Parathyroid adenoma (tissue), 2 donors: ENCODE measurements around the gene DYNLRB1.

Source experiments
- H2AFZ ChIP-seq: fragments of 300-600 bp; sonication (generic); one replicate; pipeline ENCODE4 v1.7.0; 2017; ENCODE audit warnings: antibody characterized with exemption, mild to moderate bottlenecking
- H3K27ac ChIP-seq: fragments of 300-600 bp; sonication (generic); one replicate; pipeline ENCODE4 v1.7.0; 2017
- H3K27me3 ChIP-seq: fragments of 300-600 bp; sonication (generic); one replicate; pipeline ENCODE4 v1.7.0; 2017; ENCODE audit warnings: low read length; ENCODE audit not compliant: control insufficient read depth, insufficient read depth
- H3K36me3 ChIP-seq: fragments of 300-600 bp; sonication (generic); one replicate; pipeline ENCODE4 v1.7.0; 2017; ENCODE audit warnings: low read length; ENCODE audit not compliant: control insufficient read depth, insufficient read depth
- H3K4me1 ChIP-seq: fragments of 300-600 bp; sonication (generic); one replicate; pipeline ENCODE4 v1.7.0; 2017; ENCODE audit warnings: control low read depth
- H3K4me2 ChIP-seq: fragments of 300-600 bp; sonication (generic); one replicate; pipeline ENCODE4 v1.7.0; 2017; ENCODE audit warnings: low read length
- H3K4me3 ChIP-seq: fragments of 300-600 bp; sonication (generic); one replicate; pipeline ENCODE4 v1.7.0; 2017; ENCODE audit warnings: low read depth, low read length
- H3K79me2 ChIP-seq: fragments of 300-600 bp; sonication (generic); one replicate; pipeline ENCODE4 v1.7.0; 2017; ENCODE audit warnings: control low read depth
- H3K9ac ChIP-seq: fragments of 300-600 bp; sonication (generic); one replicate; pipeline ENCODE4 v1.7.0; 2017; ENCODE audit warnings: mild to moderate bottlenecking
- H3K9me3 ChIP-seq: fragments of 300-600 bp; sonication (generic); one replicate; pipeline ENCODE4 v1.7.0; 2017; ENCODE audit warnings: low read length; ENCODE audit not compliant: control insufficient read depth
- TF ChIP-seq, protein P1 (sequence below): fragments of 300-600 bp; sonication (generic); IDR thresholded peaks from one replicate; pipeline ENCODE4 v1.7.0; 2017; ENCODE audit warnings: antibody characterized with exemption, mild to moderate bottlenecking
- donor health status: primary hyperparathyroidism.

The DYNLRB1 gene

DNA sequence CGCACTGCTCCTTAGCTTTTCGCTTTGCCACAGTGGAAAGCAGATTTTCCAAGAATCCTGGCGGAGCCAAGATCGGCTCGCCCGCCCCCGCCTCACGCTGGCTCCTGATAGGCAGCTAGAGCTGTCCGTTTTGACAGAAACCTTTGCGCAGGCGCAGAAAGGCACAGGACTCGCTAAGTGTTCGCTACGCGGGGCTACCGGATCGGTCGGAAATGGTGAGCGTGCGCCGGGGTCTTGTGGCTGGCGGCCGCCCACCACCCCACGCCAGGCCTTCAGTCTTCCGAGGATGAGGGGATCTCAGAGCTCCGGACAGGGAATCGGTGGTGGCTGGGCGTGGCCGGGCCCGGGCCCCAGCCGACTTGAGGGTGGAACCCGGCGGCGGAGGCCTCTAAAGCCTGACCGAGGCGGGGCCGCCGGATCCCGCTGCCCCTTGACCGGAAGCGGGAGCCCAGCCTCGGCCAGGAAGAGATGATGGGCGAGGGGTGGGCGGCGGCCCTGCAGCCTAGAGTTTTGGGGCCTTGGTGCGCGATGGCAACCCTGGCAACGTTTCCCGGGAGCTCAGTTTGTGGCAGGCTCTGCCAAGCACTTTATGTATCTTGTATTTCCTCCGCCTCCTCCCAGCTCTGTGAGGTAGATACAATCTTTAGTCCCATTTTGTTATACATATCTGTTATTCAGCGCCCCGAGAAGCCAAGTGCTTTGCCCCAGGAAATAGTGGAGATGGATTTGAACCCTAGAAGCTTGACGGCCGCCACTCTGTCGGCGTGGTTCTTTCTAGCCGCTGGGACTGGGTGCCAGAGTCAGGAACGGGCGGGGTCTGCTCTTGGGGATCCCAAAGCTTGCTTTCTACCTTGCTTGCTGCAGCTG, at the start of gene DYNLRB1:
TSS of gene DYNLRB1 (plus strand) at position 176 of the 867 bp plus-strand sequence. CDS start at position 213, 37 bp downstream.
- Histone ChIP-seq H3K9me3 (no peaks in the 10 kb centered on the region), H3K79me2 (peaks cover 33% of the 10 kb centered on the region), H3K27ac (peak within 1 kb of the TSS; percentile 86), H3K9ac (peak within 1 kb of the TSS; percentile 39), H3K36me3 (no peaks in the 10 kb centered on the region), H3K4me2 (peak within 1 kb of the TSS; percentile 89), H2AFZ (peak within 1 kb of the TSS; percentile 90), H3K4me3 (peak within 1 kb of the TSS; percentile 95), H3K4me1 (peaks cover 3% of the 10 kb centered on the region), H3K27me3 (no peaks in the 10 kb centered on the region)
- TF ChIP-seq, protein P1, sequence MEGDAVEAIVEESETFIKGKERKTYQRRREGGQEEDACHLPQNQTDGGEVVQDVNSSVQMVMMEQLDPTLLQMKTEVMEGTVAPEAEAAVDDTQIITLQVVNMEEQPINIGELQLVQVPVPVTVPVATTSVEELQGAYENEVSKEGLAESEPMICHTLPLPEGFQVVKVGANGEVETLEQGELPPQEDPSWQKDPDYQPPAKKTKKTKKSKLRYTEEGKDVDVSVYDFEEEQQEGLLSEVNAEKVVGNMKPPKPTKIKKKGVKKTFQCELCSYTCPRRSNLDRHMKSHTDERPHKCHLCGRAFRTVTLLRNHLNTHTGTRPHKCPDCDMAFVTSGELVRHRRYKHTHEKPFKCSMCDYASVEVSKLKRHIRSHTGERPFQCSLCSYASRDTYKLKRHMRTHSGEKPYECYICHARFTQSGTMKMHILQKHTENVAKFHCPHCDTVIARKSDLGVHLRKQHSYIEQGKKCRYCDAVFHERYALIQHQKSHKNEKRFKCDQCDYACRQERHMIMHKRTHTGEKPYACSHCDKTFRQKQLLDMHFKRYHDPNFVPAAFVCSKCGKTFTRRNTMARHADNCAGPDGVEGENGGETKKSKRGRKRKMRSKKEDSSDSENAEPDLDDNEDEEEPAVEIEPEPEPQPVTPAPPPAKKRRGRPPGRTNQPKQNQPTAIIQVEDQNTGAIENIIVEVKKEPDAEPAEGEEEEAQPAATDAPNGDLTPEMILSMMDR: no peak

DNA sequence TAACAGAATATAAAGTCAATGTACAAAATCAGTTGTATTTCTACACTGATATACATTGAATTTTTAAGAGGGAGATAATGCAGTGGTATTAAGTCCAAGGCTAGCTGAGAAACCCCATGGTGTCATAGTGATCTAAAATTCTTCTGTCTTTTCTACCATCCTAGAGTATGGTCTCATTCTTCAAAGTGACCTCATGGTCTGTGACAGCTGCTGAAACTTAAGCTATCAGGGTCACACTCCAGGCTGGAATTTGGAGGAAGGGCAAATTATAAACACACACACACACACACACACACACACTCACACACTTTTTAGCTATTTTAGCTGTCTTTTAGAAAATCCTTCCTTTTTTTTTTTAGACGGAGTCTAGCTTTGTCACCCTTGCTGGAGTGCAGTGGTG, 47.3 kb upstream of the DYNLRB1 start:
- Histone ChIP-seq H3K36me3 (no peaks in the 10 kb centered on the region), H3K27me3 (no peaks in the 10 kb centered on the region), H3K9me3 (no peaks in the 10 kb centered on the region), H3K4me3 (no peak overlapping the region), H3K4me1 (peaks cover 3% of the 10 kb centered on the region), H2AFZ (no peak overlapping the region), H3K9ac (no peak overlapping the region), H3K4me2 (no peak overlapping the region), H3K79me2 (peaks cover 10% of the 10 kb centered on the region), H3K27ac (no peak overlapping the region)
- TF ChIP-seq, protein P1: no peak

DNA sequence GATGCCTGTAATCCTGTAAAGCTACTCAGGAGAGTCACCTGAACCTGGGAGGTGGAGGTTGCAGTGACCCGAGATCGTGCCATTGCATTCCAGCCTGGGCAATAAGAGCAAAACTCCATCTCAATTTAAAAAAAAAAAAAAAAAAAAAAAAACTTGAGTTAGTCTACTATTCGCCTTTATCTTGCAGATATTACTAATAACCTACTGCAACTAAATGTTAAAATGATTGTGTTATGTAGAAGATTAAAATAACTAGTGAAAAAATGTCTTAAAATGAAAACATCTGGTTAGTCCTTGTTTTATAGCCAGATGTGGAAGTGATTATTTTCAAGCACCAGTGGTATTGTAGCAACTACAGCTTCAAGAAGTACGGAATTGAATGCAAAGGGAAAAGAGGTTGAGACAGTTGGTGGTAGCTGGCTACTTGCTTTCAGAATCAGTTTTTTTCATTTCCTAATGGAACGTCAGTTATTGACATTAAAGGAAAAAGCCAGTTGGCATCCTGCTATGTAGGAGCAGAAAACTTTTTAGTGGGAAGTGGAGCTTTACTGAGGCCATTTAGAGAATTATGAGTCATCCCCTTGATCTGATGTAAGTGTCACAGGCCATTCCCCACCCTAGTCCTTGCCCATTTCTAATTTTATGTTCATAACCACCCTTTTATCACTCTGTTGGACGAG, 43.8 kb upstream of the DYNLRB1 start:
- TF ChIP-seq, protein P1: no peak
- Histone ChIP-seq H3K4me1 (peaks cover 3% of the 10 kb centered on the region), H2AFZ (no peak overlapping the region), H3K36me3 (no peaks in the 10 kb centered on the region), H3K4me3 (no peak overlapping the region), H3K27me3 (no peaks in the 10 kb centered on the region), H3K9ac (no peak overlapping the region), H3K79me2 (no peaks in the 10 kb centered on the region), H3K27ac (no peak overlapping the region), H3K4me2 (no peak overlapping the region), H3K9me3 (no peaks in the 10 kb centered on the region)

- Histone ChIP-seq H3K36me3 (no peaks in the 10 kb centered on the region), H3K27me3 (no peaks in the 10 kb centered on the region), H3K9ac (no peak overlapping the region)
Measured at GRCh38 chr20:34473262-34473883, 42.8 kb upstream of the DYNLRB1 start.

More at GRCh38 chr20:34473262-34473883, 42.8 kb upstream of the DYNLRB1 start:
- no peak overlapping the region for H3K27ac ChIP-seq
- H3K4me2 ChIP-seq: no peak overlapping the region
- TF ChIP-seq, protein P1: peak; percentile 24
- H3K9me3 ChIP-seq: no peaks in the 10 kb centered on the region
- no peaks in the 10 kb centered on the region for H3K79me2 ChIP-seq
- H3K4me1 ChIP-seq: peaks cover 3% of the 10 kb centered on the region
- no peak overlapping the region for H2AFZ ChIP-seq
- H3K4me3 ChIP-seq: no peak overlapping the region
